Lower leg skin (tissue), 4 donors: ENCODE results near the gene C13orf46. TPM values are rescaled to one million over a fixed set of nuclear protein-coding genes. Genes with fewer than 3 reads are reported as not detected.

ENCODE experiments used
- DNase-seq, 2 donors: peaks; one replicate each; pipeline ENCODE4 v3.0.0-alpha.2; 2019; ENCODE audit warnings: low spot score in 2 of 2
- H3K4me3 ChIP-seq: fragments of 200-600 bp; sonication (generic); 2 replicates; pipeline ENCODE4 v1.5.1; 2017; ENCODE audit warnings: mild to moderate bottlenecking, low read depth; ENCODE audit not compliant: poor library complexity, severe bottlenecking
- POLR2A ChIP-seq, 2 donors: fragments of 450-650 bp; IDR thresholded peaks; one replicate each; pipeline ENCODE4 v1.6.1; 2016 to 2017; ENCODE audit warnings: antibody characterized with exemption in 2 of 2, mild to moderate bottlenecking in 1 of 2, moderate library complexity in 1 of 2
- WGBS, 2 donors: methylation state at CpG; one replicate each; pipeline ENCODE4 v1.1.5; 2018; 5-methylcytosine and 5-hydroxymethylcytosine counted together
- intact Hi-C: fragments of 100-400 bp; cut with DNase I; formaldehyde crosslinking; loops from one replicate; pipeline ENCODE4 v1.15.0; 2023; ENCODE audit warnings: low total_unique reads
- total RNA-seq, 4 donors: library from RNA; depleted of rRNA; stranded (reverse); fragments of >200 nt; gene quantifications; one replicate each; pipeline ENCODE4 v1.1.0, GENCODE V29; 2016
- TF ChIP-seq, protein P1 (sequence below), 3 donors: fragments of 450-650 bp; IDR thresholded peaks; one replicate each; pipeline ENCODE4 v1.5.1; 2016; ENCODE audit warnings: antibody characterized with exemption in 3 of 3, mild to moderate bottlenecking in 3 of 3, moderate library complexity in 2 of 3

C13orf46 gene
- total RNA-seq, 4 donors from 2014 or later: 0.13 to 1.4 (median 0.13) TPM; not detected in 1

DNA sequence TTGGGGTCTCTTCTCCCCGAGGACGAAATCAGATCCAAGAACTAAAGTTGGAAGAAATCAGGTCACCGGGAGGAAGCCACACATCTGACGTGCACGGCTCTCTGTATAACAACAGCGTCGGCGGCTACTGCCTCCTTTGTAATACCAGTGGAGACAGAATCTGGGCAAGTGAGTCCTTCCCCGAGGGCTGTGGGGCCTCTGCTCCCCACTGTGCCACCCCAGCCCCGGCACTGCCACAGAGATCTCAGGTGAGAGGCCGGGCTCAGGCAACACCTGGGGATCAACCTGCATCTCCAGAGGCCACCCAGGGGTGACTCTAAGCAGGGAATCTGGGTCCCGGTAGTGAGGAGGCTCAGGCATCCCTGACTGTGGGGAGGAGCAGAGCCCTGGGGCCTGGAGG lies 33.7 kb upstream of the C13orf46 start:
- intact Hi-C loops: no loop called here
- no peak overlapping the region for H3K4me3 ChIP-seq
- no peak for TF ChIP-seq POLR2A (IDR thresholded peaks at IDR 0.05)
- TF ChIP-seq, protein P1, sequence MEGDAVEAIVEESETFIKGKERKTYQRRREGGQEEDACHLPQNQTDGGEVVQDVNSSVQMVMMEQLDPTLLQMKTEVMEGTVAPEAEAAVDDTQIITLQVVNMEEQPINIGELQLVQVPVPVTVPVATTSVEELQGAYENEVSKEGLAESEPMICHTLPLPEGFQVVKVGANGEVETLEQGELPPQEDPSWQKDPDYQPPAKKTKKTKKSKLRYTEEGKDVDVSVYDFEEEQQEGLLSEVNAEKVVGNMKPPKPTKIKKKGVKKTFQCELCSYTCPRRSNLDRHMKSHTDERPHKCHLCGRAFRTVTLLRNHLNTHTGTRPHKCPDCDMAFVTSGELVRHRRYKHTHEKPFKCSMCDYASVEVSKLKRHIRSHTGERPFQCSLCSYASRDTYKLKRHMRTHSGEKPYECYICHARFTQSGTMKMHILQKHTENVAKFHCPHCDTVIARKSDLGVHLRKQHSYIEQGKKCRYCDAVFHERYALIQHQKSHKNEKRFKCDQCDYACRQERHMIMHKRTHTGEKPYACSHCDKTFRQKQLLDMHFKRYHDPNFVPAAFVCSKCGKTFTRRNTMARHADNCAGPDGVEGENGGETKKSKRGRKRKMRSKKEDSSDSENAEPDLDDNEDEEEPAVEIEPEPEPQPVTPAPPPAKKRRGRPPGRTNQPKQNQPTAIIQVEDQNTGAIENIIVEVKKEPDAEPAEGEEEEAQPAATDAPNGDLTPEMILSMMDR (IDR thresholded peaks at IDR 0.05): no peak
- 88 to 90% methylated on average over 10 to 12 of the region's 12 CpGs for WGBS, 2 donors
- peak in 1 of 2 donors; percentile 72 for DNase-seq

DNA sequence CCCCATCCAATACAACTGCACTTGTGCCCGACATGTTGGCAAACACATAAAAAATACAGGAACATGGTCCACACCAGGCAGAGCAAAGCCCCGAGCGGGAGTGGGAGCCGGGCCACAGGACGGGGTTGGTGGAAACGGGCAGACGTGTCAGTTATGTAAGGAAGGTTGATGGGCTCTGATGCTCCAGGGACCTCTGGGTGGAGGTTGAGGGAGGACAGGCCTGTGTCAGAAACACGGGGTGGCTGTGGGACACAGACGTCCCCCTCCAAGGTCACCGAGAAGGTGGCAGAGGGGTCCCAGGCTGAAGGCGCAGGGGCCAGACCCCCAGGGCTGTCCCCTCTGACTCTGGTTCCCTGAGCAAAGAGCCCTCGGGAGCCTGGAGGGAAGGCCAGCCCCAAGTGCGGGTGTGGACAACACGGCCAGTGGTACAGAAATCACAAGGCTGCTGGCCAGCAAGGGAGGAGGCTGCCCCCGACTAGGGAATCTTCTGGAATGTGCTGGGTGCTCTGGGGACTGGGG lies 31.4 kb upstream of the C13orf46 start:
- intact Hi-C loops: no loop called here
- 78 to 85% methylated on average over 15 of the region's 15 CpGs for WGBS, 2 donors
- H3K4me3 ChIP-seq: no peak overlapping the region
- TF ChIP-seq, protein P1 (IDR thresholded peaks at IDR 0.05): no peak
- TF ChIP-seq POLR2A (IDR thresholded peaks at IDR 0.05): no peak
- no peak for DNase-seq

DNA sequence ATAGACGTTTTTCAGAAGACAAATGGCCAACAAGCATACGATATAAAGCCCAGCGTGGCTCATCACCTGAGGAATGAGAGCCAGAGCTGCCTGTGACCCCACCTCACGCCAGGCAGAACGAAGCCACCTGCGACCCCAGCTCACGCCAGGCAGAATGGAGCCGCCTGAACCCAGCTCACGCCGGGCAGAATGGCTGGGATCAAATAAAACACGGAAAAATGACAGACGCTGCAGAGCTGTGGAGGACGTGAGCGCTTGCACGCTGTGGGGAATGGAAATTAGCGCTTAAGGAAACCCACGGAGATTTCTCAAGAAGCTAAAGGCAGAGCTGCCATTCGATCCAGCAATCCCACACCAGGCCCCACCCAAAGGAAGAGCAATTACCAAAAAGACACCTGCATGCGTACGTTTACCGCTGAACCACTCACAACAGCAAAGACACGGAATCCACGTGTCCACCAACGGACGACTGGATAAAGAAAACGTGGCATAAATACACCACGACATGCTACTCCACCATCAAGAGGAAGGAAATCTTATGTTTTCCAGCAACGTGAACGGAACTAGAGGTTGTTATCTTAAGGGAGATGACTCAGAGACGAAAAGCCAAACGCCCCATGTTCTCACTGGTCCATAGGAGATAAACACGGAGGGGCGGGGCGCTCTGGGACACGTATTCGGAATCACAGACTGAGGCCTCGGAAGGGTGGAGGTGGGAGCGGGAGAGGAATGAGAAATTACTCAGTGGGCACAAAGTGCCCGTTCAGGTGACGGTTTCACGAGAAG lies 30.7 kb upstream of the C13orf46 start:
- 86 to 88% methylated on average over 41 of the region's 41 CpGs for WGBS, 2 donors

DNA sequence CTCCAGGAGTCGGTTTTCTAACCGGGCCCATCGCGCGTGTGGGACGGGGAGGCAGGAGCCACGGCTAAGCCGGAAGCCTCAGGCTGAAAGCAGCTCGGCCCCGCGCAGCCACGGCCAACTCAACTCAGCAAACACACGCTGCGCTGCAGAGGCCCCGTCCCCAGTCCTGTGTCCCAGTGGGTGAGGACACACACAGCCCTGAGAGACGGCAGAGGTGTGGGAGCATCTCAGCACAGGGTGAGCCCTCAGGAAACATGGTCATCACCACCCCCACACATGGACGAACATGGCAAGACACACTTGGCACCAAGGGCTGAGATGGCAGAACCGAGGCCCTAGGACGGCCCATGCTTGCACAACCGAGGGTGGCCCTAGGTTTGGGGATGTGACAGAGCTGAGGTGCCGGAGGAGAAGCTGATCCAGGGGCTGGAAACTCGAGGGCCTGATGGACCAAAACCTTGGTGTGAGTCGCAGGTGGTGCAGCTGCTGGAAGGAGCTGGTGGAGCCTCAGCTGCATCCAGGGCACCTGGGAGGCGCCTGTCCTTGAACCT lies 29.0 kb upstream of the C13orf46 start:
- 92 to 95% methylated on average over 13 to 24 of the region's 24 CpGs for WGBS, 2 donors
- intact Hi-C loops: no loop called here
- TF ChIP-seq POLR2A (IDR thresholded peaks at IDR 0.05): no peak
- TF ChIP-seq, protein P1 (IDR thresholded peaks at IDR 0.05): no peak
- no peak overlapping the region for H3K4me3 ChIP-seq
- no peak for DNase-seq

More for the DNA sequence above, 30.7 kb upstream of the C13orf46 start:
- no peak for TF ChIP-seq POLR2A (IDR thresholded peaks at IDR 0.05)
- TF ChIP-seq, protein P1 (IDR thresholded peaks at IDR 0.05): no peak
- no peak overlapping the region for H3K4me3 ChIP-seq
- peak in 1 of 2 donors; percentile 83 for DNase-seq
- intact Hi-C loops: no loop called here

DNA sequence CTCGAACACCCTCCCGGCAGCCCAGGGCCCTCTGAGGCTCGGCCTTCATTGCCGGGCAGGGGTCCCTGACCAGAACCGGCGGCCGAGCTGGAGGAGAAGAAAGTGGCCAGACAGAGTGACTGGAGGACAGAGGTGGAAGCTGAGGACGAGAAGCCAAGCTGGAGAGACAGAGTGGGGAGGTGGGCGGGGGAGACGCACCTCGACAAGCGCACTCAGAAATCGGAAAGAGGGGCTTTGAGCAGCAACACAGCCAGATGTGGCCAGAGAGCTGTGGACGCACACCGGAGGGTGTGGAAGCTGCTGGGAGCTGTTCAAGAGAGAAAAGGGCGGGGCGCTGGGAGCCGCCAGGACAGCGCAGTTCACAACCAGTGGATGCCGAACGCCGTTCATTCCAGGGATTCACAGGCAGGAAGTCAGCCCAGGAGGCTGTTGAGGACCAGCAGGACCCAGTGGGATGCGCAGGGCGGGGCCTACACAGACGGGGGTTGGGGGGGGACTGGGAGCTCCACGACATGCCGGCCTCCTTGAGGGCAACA lies 28.2 kb upstream of the C13orf46 start:
- no peak for DNase-seq
- H3K4me3 ChIP-seq: no peak overlapping the region
- WGBS, 2 donors: 78 to 87% methylated on average over 26 to 27 of the region's 27 CpGs
- intact Hi-C loops: no loop called here
- TF ChIP-seq POLR2A (IDR thresholded peaks at IDR 0.05): no peak
- TF ChIP-seq, protein P1 (IDR thresholded peaks at IDR 0.05): no peak
